GM18520 (cell line): ENCODE measurements around the gene CCDC201.

ENCODE experiments used
- ATAC-seq: cut with Tn5 transposase; IDR thresholded peaks from one replicate; pipeline ENCODE4 v1.9.1; 2021; ENCODE audit not compliant: unreplicated experiment

The CCDC201 gene

GRCh38 chr7:45873035-45873354 is at the start of gene CCDC201:
Gene CCDC201 (minus strand): TSS chr7:45873082. CDS start chr7:45873007, 75 bp downstream.
- no peak for ATAC-seq

- ATAC-seq, result no peak
Measured at GRCh38 chr7:45921699-45922519, 49.0 kb upstream of the CCDC201 start.

DNA sequence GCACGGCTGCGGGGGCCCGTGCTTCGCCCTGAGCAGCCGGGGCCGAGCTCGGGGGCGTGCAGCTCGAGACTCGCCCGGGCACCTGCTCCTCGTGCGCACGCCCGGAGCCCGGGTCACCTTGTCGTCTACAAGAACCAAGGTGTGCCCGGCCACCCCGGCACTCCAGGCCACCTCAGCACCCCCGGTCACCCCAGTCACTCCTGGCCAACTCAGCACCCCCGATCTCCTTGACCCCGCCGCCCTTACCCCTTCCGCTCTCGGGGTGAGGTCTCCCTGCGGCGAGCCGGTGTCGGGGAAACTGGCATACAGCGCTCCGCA is 48.5 kb upstream of the CCDC201 start:
- ATAC-seq, result no peak

GRCh38 chr7:45920502-45921380 is 47.9 kb upstream of the CCDC201 start, which contains the start of gene IGFBP3:
Gene IGFBP3 (minus strand): TSS chr7:45921272. CDS start chr7:45921140, 132 bp downstream.
- no peak for ATAC-seq

DNA sequence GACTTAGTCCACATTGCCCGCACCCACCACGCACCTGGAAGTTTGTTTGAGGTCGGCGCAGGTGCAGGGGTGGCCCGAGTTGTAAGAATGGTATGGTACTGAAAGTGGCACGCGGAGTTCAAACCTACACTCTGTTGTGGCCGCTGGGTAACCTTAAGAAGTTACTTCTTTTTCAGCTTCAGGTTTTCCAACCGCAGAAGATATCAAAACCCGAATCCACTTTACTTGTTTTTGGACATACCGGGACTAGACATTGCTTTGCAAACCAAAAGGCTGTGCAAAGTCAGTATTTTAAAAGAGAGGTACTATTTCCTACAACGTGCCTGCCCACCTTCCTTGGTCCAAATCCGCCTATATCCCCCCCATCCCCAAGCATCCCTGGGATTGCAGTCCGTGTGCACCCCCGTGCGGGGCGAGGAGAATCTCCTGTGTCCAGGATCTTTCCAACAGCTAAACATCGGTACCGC is 47.1 kb upstream of the CCDC201 start:
- no peak for ATAC-seq

DNA sequence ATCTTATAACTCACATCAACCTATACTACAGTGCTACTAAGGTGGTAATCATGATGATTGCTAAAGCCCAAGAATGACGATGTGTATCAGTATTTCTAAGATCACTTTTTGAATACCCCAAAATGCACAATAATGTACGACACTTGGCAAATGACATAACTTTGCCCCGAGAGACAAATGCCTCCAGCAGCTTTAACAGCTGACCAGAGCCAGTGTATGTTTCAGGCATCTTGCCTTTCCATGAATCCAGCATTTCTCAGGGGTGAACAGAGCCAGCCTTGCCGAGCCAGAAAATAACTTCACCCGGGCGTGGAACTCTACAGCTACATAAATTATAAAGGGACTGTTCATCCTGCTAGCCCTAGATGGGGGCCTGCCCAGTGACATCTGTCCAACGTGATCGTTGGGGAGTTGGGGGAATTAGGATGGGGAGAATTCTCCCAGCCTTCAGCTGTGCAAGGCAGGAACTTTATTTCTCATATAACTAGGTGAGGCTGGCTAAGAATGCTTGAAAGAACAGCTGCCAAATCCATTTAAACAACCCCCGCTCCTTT is 46.4 kb upstream of the CCDC201 start:
- ATAC-seq, result no peak

DNA sequence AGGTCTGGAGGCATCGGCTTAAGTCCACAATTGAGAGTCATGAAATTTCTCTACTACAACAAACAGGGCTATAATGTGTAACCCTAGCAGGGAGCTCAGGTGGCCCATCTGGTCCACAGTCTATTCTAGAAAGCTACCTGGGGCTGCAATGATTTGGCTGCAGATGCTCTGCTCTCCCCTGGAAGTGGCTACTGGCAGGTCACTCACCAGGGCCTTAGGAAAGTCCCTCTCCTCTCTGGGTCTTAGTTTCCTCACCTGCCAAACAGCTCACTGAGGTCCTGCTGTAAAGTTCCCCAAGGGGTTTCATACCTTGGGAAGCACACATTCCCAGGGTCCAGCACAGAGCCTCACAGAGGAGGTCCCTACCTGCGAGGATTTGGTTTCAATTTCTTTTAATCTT is 45.7 kb upstream of the CCDC201 start:
- no peak for ATAC-seq

DNA sequence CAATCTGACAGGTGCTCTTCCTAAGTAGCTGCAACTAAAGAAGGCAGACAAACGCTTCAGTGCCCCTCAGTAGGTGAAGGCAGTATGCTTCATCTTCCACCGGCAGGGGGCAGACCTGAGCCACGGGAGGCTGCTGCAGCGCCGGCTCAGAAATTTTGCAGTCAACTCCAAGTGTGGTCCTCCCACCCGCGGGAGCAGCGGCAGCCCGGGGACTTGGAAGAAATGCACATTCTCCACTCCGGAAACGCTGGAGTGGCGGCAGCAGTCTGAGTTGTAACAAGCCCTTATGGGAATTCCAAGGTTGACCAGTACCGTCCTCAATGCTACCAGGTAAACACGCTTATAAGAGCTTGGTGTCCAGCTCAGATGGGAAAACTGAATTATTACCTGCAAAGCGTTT is 44.8 kb upstream of the CCDC201 start:
- peak; percentile 44 for ATAC-seq

- no peak for ATAC-seq
Measured at GRCh38 chr7:45917064-45917463, 44.2 kb upstream of the CCDC201 start.

- ATAC-seq, result no peak
Measured at GRCh38 chr7:45915606-45916005, 42.7 kb upstream of the CCDC201 start.

- ATAC-seq, result no peak
Measured at GRCh38 chr7:45914911-45915310, 42.0 kb upstream of the CCDC201 start.

DNA sequence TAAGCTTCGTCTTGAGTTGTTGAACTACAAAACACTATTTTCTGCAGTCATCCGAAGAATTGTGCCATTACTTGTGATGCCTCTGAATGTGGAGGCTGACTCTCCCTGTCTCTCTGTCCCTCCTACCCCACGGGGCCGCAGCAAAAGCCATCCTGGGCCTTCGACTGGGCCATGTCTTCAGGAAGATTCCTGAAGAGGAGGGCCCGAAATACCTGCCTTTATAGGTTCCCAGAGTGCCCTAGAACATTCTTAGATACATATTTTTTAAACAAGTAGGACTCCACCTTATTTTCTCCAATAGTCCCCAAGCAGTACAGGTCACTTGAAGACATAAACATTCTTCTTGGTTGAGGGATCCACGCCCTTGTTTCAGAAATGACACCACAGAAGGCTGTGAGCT is 40.1 kb upstream of the CCDC201 start:
- ATAC-seq, result no peak

DNA sequence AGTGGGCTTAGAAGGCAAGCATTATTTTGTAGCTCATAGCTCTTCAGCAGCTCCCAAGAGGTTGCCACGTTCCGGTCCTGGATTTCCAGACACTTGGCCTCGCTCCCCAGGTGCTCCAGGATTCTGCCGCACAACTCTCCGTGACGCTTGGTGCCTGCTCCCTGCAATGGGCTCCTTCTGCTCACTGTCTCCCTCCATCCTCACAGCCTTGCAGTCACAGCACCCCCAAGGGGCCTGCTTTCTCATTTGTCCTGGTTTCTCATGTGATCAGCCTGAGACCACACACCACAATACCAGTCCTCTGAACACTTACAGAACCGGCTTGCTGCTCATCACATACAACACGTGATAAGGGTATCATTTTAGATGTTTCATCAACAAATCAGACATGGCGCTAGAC is 38.4 kb upstream of the CCDC201 start:
- ATAC-seq, result no peak

- ATAC-seq, result no peak
Measured at GRCh38 chr7:45910855-45911254, 38.0 kb upstream of the CCDC201 start.

DNA sequence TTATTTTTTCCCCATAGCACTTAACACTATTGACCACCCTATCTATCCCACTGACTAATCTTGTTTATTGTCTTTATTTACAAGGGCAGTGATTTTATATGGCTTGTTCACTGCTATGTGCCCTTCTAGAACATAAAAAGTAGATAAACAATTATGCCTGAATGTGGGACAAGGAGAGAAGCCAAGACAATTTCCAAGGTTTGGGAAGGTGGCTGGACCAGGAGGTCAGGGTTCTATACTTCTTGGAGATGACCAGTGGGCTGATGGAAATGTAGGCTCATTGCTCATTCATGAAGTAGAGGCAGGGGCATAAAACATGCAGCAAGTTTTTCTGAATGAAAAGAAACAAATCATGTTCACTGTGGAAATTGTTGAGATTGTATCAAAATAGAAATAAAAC is 36.7 kb upstream of the CCDC201 start:
- no peak for ATAC-seq

- ATAC-seq, result no peak
Measured at GRCh38 chr7:45902820-45903219, 29.9 kb upstream of the CCDC201 start.

DNA sequence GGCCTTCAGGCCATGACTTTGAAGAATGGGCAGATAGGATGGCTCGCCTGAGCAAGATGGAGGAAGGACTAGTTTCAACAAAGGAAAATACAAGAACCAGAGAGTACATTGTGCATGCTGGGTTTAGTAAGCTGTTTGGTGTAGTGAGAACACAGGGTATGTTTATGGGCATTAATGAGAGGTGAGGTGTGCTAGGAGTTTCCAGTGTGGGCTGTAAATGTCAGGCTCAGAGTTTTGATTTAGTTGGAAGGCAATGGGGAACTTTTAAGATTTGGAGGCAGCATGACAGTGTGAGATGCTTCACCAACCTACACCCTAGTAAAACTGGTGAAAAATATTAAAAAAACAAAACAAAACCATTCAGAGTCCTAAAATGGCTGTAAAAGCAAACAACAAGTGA is 28.7 kb upstream of the CCDC201 start:
- no peak for ATAC-seq

- no peak for ATAC-seq
Measured at GRCh38 chr7:45898222-45898621, 25.3 kb upstream of the CCDC201 start.

- ATAC-seq, result no peak
Measured at GRCh38 chr7:45897042-45897690, 24.3 kb upstream of the CCDC201 start.

DNA sequence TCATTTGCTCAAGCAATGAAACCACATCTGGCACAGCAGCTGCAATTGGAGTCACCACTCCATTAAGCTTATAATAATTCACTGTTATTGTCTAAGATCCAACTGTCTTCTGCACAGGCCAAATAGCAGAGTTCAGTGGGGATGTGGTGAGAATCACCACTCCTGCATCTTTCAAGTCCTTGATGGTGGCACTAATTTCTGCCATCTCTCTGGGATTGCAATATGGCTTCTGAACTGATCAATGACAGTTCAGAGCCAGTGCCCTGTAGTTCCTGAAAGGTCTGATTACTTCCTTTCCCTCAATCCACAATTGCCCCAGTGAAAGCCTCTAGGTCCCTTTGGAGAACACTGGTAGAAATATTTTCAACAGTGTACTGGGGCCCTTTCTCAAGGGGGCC is 21.8 kb upstream of the CCDC201 start:
- no peak for ATAC-seq

DNA sequence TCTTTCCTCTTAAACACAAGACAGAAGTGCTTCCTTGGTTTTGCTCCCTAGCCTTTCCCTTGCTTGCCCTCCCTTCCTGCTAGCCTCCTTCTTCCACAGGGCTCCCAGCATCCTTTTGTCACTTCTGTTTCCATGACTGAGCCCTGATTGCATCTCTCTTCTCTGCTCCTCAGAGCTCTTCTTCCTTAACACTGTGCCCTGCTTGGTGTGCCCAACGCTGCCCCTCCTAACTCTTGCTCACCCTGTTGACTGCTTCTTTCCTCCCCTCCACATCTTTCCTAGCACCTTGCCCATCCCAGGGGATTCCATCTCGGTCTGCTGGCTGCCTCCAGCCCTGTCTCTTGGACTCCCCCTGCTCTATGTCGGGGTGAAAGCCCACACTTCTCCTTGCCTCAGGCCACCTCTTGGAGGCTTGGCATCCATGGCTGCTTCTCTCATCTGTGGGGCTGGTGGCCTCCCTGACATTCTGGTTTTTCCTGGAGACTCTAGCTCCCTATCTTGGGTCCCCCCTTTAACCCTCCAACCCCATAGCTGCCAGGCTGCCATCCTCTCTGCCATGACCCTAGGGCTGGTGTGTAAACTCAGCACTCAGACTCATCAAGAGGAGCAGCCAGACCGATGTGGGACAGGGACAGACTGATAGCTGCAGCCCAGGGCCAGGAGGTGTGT is 21.2 kb upstream of the CCDC201 start:
- ATAC-seq, result no peak
